Esophagus squamous epithelium (tissue), 4 donors: ENCODE data around the gene GAGE13.

Experiments
- POLR2A ChIP-seq, 4 donors: fragments of 450-650 bp; IDR thresholded peaks; one replicate each; pipeline ENCODE4 v1.6.1; 2017; ENCODE audit warnings: antibody characterized with exemption in 4 of 4, mild to moderate bottlenecking in 4 of 4, moderate library complexity in 3 of 4
- TF ChIP-seq, protein P1 (sequence below), 6 experiments: fragments of 450-650 bp in 4 of 6; fragments of 200-600 bp in 2 of 6; sonication (generic) in 2 of 6; IDR thresholded peaks; one replicate each; pipeline ENCODE4 v1.5.1; 2016 to 2019; ENCODE audit warnings: antibody characterized with exemption in 6 of 6, mild to moderate bottlenecking in 4 of 6, moderate library complexity in 4 of 6

DNA sequence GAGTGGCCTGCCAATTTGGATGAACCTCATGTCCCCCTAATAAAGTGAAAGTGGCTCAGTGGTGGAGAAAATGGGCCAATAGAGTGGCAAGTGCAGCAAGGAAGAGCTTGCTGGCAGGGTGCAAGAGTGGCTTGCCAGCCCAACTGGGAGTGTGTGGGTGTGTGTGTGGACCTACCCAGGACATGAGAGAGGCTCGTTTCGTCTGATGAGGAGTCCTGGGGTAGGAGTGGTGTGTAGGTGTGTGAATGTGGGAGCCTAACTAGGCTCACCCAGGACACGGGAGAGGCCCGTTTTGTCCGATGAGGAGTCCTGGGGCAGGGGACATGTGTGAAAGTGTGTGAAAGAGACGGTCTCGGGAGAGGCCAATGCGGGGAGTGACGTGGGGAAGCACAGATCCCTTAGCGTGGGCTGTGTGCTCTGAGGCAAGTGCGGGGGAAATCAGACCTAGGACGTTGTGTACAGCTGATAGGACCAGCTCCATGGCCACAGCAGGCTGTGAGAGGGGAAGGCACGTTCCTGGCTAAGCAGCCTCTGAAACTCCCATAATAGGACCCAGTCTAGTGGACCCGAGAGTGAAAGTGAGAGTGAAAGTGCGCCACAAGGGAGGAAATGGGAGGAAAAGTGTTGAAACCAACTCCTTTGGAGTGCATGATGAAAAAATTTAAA is 22.6 kb upstream of the GAGE13 start:
- TF ChIP-seq, protein P1, sequence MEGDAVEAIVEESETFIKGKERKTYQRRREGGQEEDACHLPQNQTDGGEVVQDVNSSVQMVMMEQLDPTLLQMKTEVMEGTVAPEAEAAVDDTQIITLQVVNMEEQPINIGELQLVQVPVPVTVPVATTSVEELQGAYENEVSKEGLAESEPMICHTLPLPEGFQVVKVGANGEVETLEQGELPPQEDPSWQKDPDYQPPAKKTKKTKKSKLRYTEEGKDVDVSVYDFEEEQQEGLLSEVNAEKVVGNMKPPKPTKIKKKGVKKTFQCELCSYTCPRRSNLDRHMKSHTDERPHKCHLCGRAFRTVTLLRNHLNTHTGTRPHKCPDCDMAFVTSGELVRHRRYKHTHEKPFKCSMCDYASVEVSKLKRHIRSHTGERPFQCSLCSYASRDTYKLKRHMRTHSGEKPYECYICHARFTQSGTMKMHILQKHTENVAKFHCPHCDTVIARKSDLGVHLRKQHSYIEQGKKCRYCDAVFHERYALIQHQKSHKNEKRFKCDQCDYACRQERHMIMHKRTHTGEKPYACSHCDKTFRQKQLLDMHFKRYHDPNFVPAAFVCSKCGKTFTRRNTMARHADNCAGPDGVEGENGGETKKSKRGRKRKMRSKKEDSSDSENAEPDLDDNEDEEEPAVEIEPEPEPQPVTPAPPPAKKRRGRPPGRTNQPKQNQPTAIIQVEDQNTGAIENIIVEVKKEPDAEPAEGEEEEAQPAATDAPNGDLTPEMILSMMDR (IDR thresholded peaks at IDR 0.05): no peak
- no peak for TF ChIP-seq POLR2A (IDR thresholded peaks at IDR 0.05)
